ENCODE results near the gene GOLGA6L2.
"Not testable (repeated sequence)": the region's sequence is repeated elsewhere in the genome, so short reads cannot be mapped to it uniquely, and the experiment has no call there.

Gene GOLGA6L2

DNA sequence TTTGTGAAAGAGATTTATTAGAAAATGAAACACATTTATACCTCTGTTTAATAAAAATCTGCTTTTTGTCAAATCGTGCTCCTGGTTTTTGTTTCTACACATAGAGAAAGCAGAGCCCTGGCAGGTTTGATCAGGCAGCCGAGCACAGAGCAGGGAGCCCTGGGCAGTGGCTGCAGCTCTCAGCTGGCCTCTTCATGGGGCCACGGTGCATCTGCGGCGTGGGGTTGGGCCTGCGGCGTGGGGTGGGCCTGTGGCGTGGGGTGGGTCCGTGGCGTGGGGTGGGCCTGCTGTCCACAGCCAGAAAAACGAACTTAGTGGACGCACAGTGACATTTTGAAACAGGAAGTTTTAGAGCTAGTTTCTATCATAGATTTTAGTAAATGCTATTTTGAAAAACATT lies 10.6 kb downstream of the GOLGA6L2 start:
- no peak for TF ChIP-seq POU6F1 (CRISPR knock-in tag; IDR thresholded peaks at IDR 0.05; ENCODE audit: borderline replicate concordance, low read depth)
- TF ChIP-seq ZFP30 (CRISPR knock-in tag; IDR thresholded peaks at IDR 0.05) = no peak
- TF ChIP-seq ISL1 (CRISPR knock-in tag; IDR thresholded peaks at IDR 0.05) = no peak
- TF ChIP-seq ZC3H10 (CRISPR knock-in tag; IDR thresholded peaks at IDR 0.05) = no peak
- TF ChIP-seq ZFP3 (CRISPR knock-in tag; IDR thresholded peaks at IDR 0.05) = no peak
- no peak for TF ChIP-seq OSR1 (CRISPR knock-in tag; IDR thresholded peaks at IDR 0.05)
- no peak for TF ChIP-seq ZNF8 (CRISPR knock-in tag; IDR thresholded peaks at IDR 0.05)
- ATAC-seq = no peak

DNA sequence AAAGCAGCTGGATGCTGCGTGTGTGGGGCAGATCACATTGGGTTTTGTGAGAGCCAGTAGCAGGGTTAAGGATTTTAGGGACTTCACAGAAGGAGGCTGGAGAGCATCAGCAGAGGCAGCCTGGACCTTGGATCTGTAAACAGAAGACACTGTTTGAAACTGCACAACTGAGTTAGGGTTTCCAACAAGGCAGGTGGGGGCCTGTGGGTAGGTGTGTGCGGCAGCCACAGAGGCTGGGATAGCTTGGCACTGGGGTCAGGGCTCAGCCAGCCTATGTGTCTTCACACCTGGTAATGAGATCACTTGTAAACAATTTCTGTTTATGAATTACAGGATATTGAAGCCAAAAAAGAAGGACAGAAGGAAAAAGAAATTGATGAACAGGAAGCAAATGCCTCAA lies 12.3 kb downstream of the GOLGA6L2 start:
- ATAC-seq = not testable (repeated sequence)

- ATAC-seq = not testable (repeated sequence)
Observed at GRCh38 chr15:23425327-23425726, 21.7 kb downstream of the GOLGA6L2 start.

DNA sequence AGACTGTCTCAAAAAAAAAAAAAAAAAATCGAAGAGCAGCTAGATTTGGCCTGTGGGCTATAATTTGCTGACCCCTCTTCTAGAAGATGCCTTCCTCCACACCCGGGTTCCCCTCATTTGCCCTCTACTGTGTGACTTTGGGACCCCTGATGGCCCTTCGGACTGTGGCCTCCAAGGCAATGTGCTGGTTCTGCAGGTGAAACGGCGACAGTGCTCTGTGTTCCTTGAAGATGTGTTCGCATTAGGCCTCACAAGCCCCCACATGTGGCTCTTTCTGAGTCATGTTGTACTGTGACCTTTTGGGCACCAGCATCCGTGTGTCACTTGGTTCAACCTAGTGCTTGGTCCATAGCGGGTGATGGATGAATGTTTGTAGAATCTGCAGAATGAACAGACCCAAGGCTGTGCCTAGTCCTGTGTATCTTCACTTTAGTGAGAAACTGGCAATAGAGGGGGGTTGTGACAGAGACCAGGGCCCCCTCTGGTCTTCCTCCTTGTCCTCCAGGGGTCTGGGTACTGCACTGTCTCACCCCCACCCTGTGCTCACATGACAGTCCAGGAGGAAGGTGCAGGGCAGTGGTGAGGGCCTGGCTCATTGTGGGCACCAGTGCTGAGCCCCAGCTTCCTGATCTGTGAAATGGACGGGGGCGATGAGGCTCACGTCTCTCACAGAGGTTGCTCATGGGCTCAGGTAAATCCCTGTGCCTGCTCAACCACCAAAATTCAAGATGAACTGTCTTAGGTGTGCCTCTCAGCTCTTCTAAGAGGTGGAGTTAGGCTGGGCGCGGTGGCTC lies 22.7 kb downstream of the GOLGA6L2 start:
- no peak for TF ChIP-seq ZNF565 (CRISPR knock-in tag; conservative IDR thresholded peaks at IDR 0.05; ENCODE audit: low read depth)
- no peak for TF ChIP-seq ZNF8 (CRISPR knock-in tag; IDR thresholded peaks at IDR 0.05)
- no peak for TF ChIP-seq GLIS3 (CRISPR knock-in tag; IDR thresholded peaks at IDR 0.05)
- no peak for TF ChIP-seq CSDC2 (CRISPR knock-in tag; IDR thresholded peaks at IDR 0.05)
- no peak for TF ChIP-seq TOX (CRISPR knock-in tag; IDR thresholded peaks at IDR 0.05; ENCODE audit: borderline replicate concordance)
- no peak for TF ChIP-seq SNAI2 (CRISPR knock-in tag; IDR thresholded peaks at IDR 0.05)
- TF ChIP-seq CSRNP3 (CRISPR knock-in tag; IDR thresholded peaks at IDR 0.05) = no peak
- TF ChIP-seq ARNTL (CRISPR knock-in tag; IDR thresholded peaks at IDR 0.05; ENCODE audit: borderline replicate concordance, low read depth) = no peak
- no peak for TF ChIP-seq ZNF70 (CRISPR knock-in tag; IDR thresholded peaks at IDR 0.05)
- TF ChIP-seq TCF4 (CRISPR knock-in tag; IDR thresholded peaks at IDR 0.05; ENCODE audit: borderline replicate concordance) = no peak
- TF ChIP-seq PATZ1 (CRISPR knock-in tag; IDR thresholded peaks at IDR 0.05; ENCODE audit: borderline replicate concordance) = no peak

GRCh38 chr15:23422946-23423708 lies 23.9 kb downstream of the GOLGA6L2 start:
- no peak for TF ChIP-seq ZFP3 (CRISPR knock-in tag; IDR thresholded peaks at IDR 0.05)
- TF ChIP-seq GLIS3 (CRISPR knock-in tag; IDR thresholded peaks at IDR 0.05) = no peak
- TF ChIP-seq PPARA (CRISPR knock-in tag; IDR thresholded peaks at IDR 0.05; ENCODE audit: borderline replicate concordance) = no peak
- no peak for TF ChIP-seq ZFP30 (CRISPR knock-in tag; IDR thresholded peaks at IDR 0.05)
- no peak for TF ChIP-seq ZNF565 (CRISPR knock-in tag; conservative IDR thresholded peaks at IDR 0.05; ENCODE audit: low read depth)
- TF ChIP-seq BACH2 (CRISPR knock-in tag; IDR thresholded peaks at IDR 0.05; ENCODE audit: borderline replicate concordance) = no peak
- TF ChIP-seq TCF4 (CRISPR knock-in tag; IDR thresholded peaks at IDR 0.05; ENCODE audit: borderline replicate concordance) = no peak
- TF ChIP-seq POU6F1 (CRISPR knock-in tag; IDR thresholded peaks at IDR 0.05; ENCODE audit: borderline replicate concordance, low read depth) = no peak
- no peak for TF ChIP-seq ZNF70 (CRISPR knock-in tag; IDR thresholded peaks at IDR 0.05)
- no peak for TF ChIP-seq TSHZ2 (CRISPR knock-in tag; IDR thresholded peaks at IDR 0.05)
- TF ChIP-seq ISL1 (CRISPR knock-in tag; IDR thresholded peaks at IDR 0.05) = no peak
- no peak for TF ChIP-seq ESRRG (CRISPR knock-in tag; IDR thresholded peaks at IDR 0.05)
- TF ChIP-seq ZNF8 (CRISPR knock-in tag; IDR thresholded peaks at IDR 0.05) = no peak
- no peak for TF ChIP-seq PATZ1 (CRISPR knock-in tag; IDR thresholded peaks at IDR 0.05; ENCODE audit: borderline replicate concordance)
- peak; percentile 92 for ATAC-seq

More for the DNA sequence above, 22.7 kb downstream of the GOLGA6L2 start:
- ATAC-seq = no peak

All from SK-N-SH treated with all-trans-retinoic acid at 6 μM for 48 hours (cell line).